Activated naive CD8-positive, alpha-beta T cell treated with anti-CD3 and anti-CD28 coated beads, Interleukin-2, amount 50 U/mL, for 24 hours (primary cell): ENCODE results near the gene PARD6A.

ENCODE experiments used
- ATAC-seq: fragments of 150-1000 bp; cut with Tn5 transposase; one replicate; pipeline ENCODE4 v1.10.0; 2021
- DNase-seq: peaks from one replicate; pipeline ENCODE4 v3.0.0; 2021
- H3K27ac Mint-ChIP-seq: one replicate; pipeline ENCODE4 v1.8.0; 2021; ENCODE audit warnings: mild to moderate bottlenecking, mixed read lengths
- H3K27me3 Mint-ChIP-seq: one replicate; pipeline ENCODE4 v1.8.0; 2021; ENCODE audit warnings: mixed read lengths
- H3K36me3 Mint-ChIP-seq: one replicate; pipeline ENCODE4 v1.8.0; 2021; ENCODE audit warnings: low read depth, mixed read lengths
- H3K4me1 Mint-ChIP-seq: one replicate; pipeline ENCODE4 v1.8.0; 2021; ENCODE audit warnings: mixed read lengths
- H3K4me3 Mint-ChIP-seq: one replicate; pipeline ENCODE4 v1.8.0; 2021; ENCODE audit warnings: mild to moderate bottlenecking, moderate library complexity, mixed read lengths
- H3K9me3 Mint-ChIP-seq: one replicate; pipeline ENCODE4 v1.8.0; 2021; ENCODE audit warnings: mixed read lengths

PARD6A gene

DNA sequence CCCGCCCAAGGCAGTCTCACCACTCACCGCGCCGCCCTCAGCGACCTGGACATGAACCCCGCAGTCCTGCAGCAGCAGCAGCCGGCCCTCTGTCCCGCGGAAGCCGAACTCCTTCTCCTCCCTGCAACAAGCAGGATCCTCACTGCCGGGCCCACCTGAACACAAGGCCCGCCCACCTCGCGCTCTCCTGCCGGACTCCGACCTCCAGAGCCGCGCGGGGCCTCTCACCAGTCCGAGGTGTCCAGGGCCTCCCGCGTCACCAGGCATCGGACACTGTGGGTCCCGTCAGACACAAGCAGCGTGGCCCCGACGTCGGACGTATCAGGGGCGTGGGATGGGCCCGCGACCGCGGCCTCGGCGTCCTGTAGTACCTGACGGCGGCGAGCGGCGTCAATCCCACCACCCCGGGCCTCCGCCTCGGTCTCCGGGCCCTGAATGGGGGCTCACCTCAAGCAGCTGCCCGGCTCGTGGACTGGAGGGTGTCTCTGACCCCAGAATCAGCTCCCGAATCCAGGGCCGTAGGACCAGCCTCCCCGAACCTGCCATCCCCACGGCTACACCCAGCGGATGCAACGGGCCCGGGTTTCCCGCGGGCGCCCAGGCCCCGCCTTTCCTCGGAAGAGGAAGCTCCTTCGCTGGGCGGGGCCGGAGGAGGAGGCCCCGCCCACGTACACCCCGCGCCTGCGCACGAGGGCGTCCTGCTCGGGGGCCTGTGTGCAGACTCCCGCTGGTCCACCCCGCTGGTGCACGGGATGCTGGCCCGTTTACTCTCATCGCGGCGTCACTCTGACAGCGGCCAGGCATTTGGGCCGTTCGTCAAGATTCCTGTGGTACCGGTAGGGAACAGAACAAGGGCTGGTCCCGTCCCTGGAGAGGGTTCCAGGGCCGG, 841 bp upstream of the PARD6A start, which contains the start of gene ACD:
Gene ACD (minus strand): TSS at position 586 of the 889 bp plus-strand sequence. CDS start 40 bp downstream, at position 546.
- peak within 1 kb of the TSS; percentile 92 for H3K4me3 Mint-ChIP-seq
- peaks cover 13% of the 10 kb centered on the region for H3K36me3 Mint-ChIP-seq
- no peaks in the 10 kb centered on the region for H3K27me3 Mint-ChIP-seq
- H3K9me3 Mint-ChIP-seq: no peaks in the 10 kb centered on the region
- H3K27ac Mint-ChIP-seq: peak within 1 kb of the TSS; percentile 96
- ATAC-seq (peak; percentile 68), DNase-seq (peak; percentile 95)
- peaks cover 18% of the 10 kb centered on the region for H3K4me1 Mint-ChIP-seq

DNA sequence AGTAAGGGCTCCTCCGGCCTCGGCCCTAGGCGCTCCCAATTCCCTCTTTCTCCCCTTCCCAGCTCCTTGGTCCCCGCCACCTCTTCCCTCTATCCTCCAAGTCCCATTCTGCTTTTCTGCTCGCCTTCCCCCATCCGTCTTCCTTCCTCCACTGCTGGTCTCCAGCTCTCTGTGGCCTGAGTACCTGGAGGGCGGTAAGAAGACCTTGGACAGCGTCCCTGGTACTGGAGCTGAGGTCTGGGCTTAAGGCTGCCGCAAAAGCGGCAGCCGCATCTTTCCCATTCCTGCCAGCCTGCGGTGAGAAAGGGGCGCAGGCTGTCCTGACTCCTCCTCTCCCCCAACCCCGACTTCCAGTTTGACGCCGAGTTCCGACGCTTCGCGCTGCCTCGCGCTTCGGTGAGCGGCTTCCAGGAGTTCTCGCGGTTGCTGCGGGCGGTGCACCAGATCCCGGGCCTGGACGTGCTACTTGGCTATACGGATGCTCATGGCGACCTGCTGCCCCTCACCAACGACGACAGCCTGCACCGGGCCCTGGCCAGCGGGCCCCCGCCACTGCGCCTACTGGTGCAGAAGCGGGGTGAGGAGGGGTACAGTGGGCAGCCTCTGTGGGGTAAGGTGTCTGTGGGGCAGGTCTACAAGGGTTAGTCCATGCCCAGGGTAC, 471 bp downstream of the PARD6A start:
- no peak for ATAC-seq
- no peak for DNase-seq
- peaks cover 24% of the 10 kb centered on the region for H3K4me1 Mint-ChIP-seq
- peaks cover 9% of the 10 kb centered on the region for H3K36me3 Mint-ChIP-seq
- H3K27ac Mint-ChIP-seq: peak overlapping the region; percentile 46
- peak overlapping the region; percentile 92 for H3K4me3 Mint-ChIP-seq
- no peaks in the 10 kb centered on the region for H3K27me3 Mint-ChIP-seq
- no peaks in the 10 kb centered on the region for H3K9me3 Mint-ChIP-seq

DNA sequence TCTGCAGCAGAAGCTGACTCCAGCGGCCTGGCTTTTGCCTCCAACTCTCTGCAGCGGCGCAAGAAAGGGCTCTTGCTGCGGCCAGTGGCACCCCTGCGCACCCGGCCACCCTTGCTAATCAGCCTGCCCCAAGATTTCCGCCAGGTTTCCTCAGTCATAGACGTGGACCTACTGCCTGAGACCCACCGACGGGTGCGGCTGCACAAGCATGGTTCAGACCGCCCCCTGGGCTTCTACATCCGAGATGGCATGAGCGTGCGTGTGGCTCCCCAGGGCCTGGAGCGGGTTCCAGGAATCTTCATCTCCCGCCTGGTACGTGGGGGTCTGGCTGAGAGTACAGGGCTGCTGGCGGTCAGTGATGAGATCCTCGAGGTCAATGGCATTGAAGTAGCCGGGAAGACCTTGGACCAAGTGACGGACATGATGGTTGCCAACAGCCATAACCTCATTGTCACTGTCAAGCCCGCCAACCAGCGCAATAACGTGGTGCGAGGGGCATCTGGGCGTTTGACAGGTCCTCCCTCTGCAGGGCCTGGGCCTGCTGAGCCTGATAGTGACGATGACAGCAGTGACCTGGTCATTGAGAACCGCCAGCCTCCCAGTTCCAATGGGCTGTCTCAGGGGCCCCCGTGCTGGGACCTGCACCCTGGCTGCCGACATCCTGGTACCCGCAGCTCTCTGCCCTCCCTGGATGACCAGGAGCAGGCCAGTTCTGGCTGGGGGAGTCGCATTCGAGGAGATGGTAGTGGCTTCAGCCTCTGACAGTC, 1.3 kb downstream of the PARD6A start:
- no peak overlapping the region for H3K27ac Mint-ChIP-seq
- no peaks in the 10 kb centered on the region for H3K9me3 Mint-ChIP-seq
- no peak for ATAC-seq

DNA sequence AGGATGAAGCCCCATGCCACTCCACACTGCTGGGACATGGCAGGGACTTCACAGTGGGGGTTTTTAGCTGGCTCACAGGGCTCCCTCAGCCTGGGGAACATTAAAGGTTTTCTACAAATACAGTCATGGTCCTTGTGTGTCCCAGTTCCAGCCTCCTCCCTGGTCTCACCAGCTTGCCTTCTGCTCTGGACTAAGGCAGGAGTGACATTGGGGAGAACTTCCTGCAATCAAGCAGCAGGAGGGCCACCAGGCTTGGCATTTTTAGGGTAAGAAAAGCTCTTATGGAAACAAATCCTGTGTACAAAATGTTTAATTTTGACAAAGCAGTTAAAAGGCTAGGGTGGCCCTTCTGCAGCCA, 1.9 kb downstream of the PARD6A start:
- peaks cover 9% of the 10 kb centered on the region for H3K36me3 Mint-ChIP-seq
- H3K27ac Mint-ChIP-seq: no peak overlapping the region
- DNase-seq (no peak), ATAC-seq (no peak)
- no peaks in the 10 kb centered on the region for H3K27me3 Mint-ChIP-seq
- no peaks in the 10 kb centered on the region for H3K9me3 Mint-ChIP-seq
- H3K4me3 Mint-ChIP-seq: no peak overlapping the region
- peaks cover 31% of the 10 kb centered on the region for H3K4me1 Mint-ChIP-seq

More for the DNA sequence above, 1.3 kb downstream of the PARD6A start:
- Mint-ChIP-seq H3K36me3 (peaks cover 9% of the 10 kb centered on the region), H3K27me3 (no peaks in the 10 kb centered on the region), H3K4me3 (peak overlapping the region; percentile 92), H3K4me1 (peaks cover 25% of the 10 kb centered on the region)
- no peak for DNase-seq

DNA sequence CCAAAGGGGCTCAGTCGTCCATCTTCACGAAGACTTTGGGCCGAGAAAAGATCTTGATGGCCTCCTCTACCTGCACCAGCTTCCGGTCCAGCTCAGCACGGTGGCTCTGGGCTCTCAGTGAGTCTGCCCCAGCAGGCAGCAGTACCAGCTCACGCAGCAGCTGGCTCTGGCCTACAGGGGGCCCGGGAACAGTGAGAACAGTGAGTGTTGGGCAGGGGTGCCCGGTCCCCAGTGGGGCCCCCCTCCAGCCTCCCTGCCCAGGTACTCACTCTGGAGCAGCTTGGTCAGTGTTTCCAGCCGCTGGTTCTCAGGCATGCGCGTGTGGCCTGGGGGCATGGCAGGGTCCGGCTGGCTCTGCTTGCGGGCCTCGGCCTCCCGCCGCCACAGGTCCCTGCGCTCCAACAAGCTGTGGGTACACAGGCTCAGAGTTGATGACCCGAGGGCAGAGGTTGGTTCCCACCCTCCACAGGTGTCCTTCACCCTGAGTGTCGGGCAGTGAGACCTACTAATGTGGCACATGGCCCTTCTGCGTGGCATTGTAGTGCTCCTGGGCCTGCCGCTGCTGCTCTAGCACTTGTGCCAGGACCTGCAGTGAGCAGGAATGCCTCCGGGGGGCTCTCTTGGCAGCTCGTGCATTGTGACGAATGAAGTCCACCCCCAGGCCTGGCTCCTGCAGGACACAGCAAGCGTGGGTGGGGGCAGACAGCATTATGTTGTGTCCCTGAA, 2.6 kb downstream of the PARD6A start:
- H3K36me3 Mint-ChIP-seq: peaks cover 9% of the 10 kb centered on the region
- H3K27ac Mint-ChIP-seq: no peak overlapping the region
- H3K4me1 Mint-ChIP-seq: peaks cover 35% of the 10 kb centered on the region
- H3K9me3 Mint-ChIP-seq: no peaks in the 10 kb centered on the region
- ATAC-seq: no peak
- H3K4me3 Mint-ChIP-seq: peak overlapping the region; percentile 36
- DNase-seq: peak; percentile 57
- H3K27me3 Mint-ChIP-seq: no peaks in the 10 kb centered on the region

DNA sequence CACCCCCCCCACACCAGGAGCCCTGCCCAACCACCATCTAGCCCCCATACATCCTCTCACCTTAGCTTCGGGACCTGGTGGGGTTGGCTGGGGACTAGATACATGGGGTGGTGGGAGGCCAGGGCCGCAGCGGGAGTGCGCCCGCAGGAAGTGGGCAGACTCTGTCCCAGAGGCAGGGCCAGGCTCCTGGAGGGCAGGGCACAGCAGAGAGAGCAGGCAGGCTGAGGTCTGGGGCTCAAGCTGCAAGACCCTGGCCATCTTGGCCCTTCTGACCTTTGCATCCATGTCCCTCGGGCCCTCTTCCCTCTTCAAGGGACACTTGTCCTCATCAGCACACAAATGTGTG, 3.1 kb downstream of the PARD6A start:
- Mint-ChIP-seq H3K4me1 (peaks cover 37% of the 10 kb centered on the region), H3K27me3 (no peaks in the 10 kb centered on the region), H3K4me3 (no peak overlapping the region), H3K9me3 (no peaks in the 10 kb centered on the region), H3K27ac (no peak overlapping the region), H3K36me3 (peaks cover 9% of the 10 kb centered on the region)
- ATAC-seq: no peak
- DNase-seq: no peak

DNA sequence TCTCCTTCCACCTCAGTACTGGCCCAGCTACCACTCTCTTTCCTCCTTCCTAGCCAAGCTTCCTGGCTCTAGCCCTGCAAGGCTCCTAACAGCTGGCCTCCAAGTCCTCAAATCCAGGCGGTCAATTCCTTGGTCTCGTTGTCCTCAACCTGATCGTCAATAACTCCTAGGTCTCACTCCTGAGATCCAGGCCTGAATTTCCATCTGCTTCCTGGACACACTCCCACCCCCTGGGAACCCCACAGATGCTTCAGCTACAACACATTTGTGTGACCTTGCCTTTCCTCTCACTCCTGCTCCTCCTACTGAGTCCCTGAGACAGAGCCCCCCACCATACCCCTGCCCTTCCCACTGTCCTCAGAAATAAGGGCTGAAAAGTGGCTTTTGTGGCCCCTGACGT, 3.5 kb downstream of the PARD6A start:
- H3K4me1 Mint-ChIP-seq: peaks cover 33% of the 10 kb centered on the region
- DNase-seq (no peak), ATAC-seq (no peak)
- H3K4me3 Mint-ChIP-seq: peak overlapping the region; percentile 4
- no peak overlapping the region for H3K27ac Mint-ChIP-seq
- H3K27me3 Mint-ChIP-seq: no peaks in the 10 kb centered on the region
- no peaks in the 10 kb centered on the region for H3K9me3 Mint-ChIP-seq
- peaks cover 7% of the 10 kb centered on the region for H3K36me3 Mint-ChIP-seq

DNA sequence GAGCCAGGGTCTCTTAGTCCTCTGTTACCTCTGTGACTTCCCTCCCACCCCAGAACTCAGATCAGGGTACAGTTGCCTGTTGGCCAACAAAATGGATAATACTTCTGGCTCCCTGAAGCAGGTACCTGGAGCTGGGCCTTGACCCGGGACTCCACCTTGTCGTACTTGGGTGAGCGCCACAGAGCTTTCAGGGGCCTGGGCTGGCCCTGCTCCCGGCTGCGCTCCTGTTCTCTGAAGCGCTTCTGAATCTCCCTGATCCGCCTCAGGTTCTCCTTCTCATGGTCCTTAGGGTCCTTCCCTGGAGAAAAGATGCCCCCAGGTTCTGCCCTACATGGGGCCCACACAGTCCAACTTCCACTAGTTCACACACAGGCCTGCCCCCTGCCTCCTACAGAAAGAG, 4.1 kb downstream of the PARD6A start:
- no peak for ATAC-seq
- peaks cover 6% of the 10 kb centered on the region for H3K36me3 Mint-ChIP-seq
- no peaks in the 10 kb centered on the region for H3K27me3 Mint-ChIP-seq
- no peaks in the 10 kb centered on the region for H3K9me3 Mint-ChIP-seq
- DNase-seq: no peak
- peak overlapping the region; percentile 71 for H3K4me3 Mint-ChIP-seq
- peaks cover 33% of the 10 kb centered on the region for H3K4me1 Mint-ChIP-seq
- no peak overlapping the region for H3K27ac Mint-ChIP-seq

DNA sequence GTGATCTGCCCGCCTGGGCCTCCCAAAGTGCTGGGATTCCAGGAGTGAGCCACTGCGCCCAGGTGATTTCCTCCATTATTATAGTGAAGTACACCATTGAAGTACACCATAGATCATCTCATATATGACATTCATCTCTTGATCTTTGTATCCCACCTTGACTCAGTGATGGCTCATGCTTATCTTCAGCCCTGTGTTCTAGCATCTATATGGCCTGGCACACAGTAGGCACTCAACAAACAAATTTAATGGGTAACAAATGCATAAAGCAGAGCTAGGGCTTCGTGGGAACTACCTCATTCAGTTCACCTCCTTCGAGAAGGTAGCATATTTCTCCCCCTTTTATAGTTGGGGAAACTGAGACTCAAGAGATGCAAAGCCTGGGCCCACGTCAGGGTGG, 4.8 kb downstream of the PARD6A start:
- H3K9me3 Mint-ChIP-seq: no peaks in the 10 kb centered on the region
- peaks cover 34% of the 10 kb centered on the region for H3K4me1 Mint-ChIP-seq
- DNase-seq (no peak), ATAC-seq (no peak)
- peak overlapping the region; percentile 71 for H3K4me3 Mint-ChIP-seq
- H3K27me3 Mint-ChIP-seq: no peaks in the 10 kb centered on the region
- H3K27ac Mint-ChIP-seq: peak overlapping the region; percentile 11
- H3K36me3 Mint-ChIP-seq: peaks cover 6% of the 10 kb centered on the region

DNA sequence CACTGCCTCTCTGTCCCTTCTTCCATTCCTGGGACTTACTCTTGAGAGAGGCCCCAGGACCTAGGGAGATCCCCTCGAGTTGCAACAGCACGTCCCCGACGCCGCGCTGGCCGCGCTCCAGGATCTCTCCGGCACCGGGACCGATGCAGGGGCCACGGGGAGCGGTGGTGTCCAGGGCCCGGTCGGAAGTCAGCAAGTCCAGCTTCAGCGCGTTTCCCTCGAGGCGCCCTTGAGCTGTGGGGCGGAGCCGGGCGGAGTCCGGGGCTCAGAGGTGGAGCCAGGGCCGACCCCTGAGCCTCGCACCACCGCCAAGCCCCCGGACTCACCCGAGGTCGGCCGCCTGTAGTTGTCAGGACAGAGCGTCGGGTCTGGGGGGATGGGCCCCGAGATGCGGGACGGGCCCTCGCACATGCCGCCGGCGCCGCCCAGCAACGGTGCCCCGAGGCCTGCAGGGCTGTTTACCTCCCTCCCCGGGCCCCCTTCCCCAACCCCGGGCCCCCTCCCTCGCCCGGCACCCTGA, 5.3 kb downstream of the PARD6A start:
- no peaks in the 10 kb centered on the region for H3K27me3 Mint-ChIP-seq
- no peak overlapping the region for H3K27ac Mint-ChIP-seq
- ATAC-seq (no peak), DNase-seq (peak; percentile 41)
- peaks cover 6% of the 10 kb centered on the region for H3K36me3 Mint-ChIP-seq
- no peaks in the 10 kb centered on the region for H3K9me3 Mint-ChIP-seq
- H3K4me3 Mint-ChIP-seq: peak overlapping the region; percentile 71
- peaks cover 33% of the 10 kb centered on the region for H3K4me1 Mint-ChIP-seq

DNA sequence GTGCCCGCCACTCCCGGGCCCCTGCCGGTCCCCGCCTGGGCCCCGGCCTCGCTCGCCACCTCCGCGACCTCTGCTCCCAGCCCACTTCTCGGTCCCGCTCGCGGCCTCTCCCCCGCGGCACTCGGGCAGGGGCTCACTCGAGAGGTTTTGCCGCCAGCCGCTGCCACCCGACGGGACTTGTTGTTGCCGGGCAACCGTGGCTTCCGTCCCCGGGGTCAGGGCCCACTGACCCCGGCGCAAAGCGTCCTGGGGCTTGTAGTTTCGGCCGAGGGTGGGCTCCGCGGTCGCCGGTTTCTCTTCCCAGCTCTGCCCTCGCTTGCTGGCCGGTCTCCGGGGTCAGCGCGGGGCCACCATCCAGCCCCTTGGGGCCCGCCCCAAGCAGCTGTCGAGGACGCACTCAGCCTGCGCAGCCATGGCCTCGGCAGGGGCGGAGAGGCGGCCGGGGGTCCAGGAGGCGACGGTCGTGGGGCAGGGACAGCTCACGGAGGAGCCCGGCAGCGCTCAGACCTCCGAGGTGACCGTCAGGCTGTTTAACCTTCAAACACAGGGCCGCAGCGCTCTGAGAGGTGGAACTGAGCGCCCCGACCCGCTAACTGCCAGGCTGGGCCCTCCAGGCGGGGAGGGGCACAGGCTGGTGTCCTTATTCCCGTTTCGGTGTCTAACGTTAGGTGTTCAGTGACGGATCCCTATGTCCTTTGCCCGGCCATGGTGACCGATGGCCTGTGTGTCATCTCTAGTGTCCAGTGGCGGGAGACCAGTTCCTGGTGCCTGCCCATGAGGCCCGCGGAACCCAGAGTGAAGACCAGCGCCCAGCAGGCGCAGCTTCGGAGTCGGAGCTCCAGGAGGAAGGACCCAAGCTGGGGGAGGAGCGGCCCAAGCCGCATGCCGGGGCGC, 6.0 kb downstream of the PARD6A start, which contains the start of the genes C16orf86 and ENKD1:
Gene C16orf86 (plus strand): TSS at position 256 of the 894 bp plus-strand sequence. CDS start 157 bp downstream, at position 413.
Gene ENKD1 (minus strand): TSS at position 192 of the 894 bp plus-strand sequence. CDS start 308 bp downstream, outside the sequence.
- H3K4me3 Mint-ChIP-seq: peak within 1 kb of the TSS; percentile 77
- peak within 1 kb of the TSS; percentile 70 for H3K27ac Mint-ChIP-seq
- DNase-seq (peak; percentile 85), ATAC-seq (peak; percentile 56)
- H3K4me1 Mint-ChIP-seq: peaks cover 25% of the 10 kb centered on the region
- peaks cover 6% of the 10 kb centered on the region for H3K36me3 Mint-ChIP-seq
- H3K9me3 Mint-ChIP-seq: no peaks in the 10 kb centered on the region
- no peaks in the 10 kb centered on the region for H3K27me3 Mint-ChIP-seq

DNA sequence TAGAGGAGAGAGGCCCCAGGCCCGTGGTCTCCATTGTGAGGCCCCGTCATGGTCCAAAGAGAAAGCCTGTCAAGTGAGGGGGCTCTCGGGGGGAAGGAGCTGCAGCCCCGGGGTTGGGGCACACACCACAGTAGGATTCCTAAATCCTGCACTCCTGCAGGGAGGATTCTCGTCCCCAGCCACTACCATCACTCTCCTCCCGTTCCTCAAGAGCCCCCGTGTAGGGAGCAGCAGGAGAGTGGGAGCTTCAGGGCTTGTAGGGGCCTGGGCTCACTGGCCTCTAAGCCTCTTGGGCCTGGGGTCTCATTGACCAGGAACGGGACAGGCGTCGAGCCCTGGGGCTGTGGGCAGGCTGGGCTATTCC, 6.7 kb downstream of the PARD6A start:
- Mint-ChIP-seq H3K27ac (peak overlapping the region; percentile 70), H3K36me3 (peaks cover 6% of the 10 kb centered on the region), H3K9me3 (no peaks in the 10 kb centered on the region), H3K27me3 (no peaks in the 10 kb centered on the region), H3K4me1 (peaks cover 25% of the 10 kb centered on the region), H3K4me3 (peak overlapping the region; percentile 77)
- DNase-seq (no peak), ATAC-seq (no peak)
